IPS-20b (cell line): ENCODE results near the gene PAGE2B.
"Not testable (repeated sequence)": the region's sequence is repeated elsewhere in the genome, so short reads cannot be mapped to it uniquely, and the experiment has no call there.

ENCODE experiments used
- H3K27ac ChIP-seq: one replicate; pipeline ENCODE4 v1.5.1; 2013; ENCODE audit warnings: low read length
- H3K27me3 ChIP-seq: 2 replicates; pipeline ENCODE4 v1.6.1; 2013; ENCODE audit warnings: mild to moderate bottlenecking, low read length, inconsistent platforms; ENCODE audit not compliant: insufficient read depth
- H3K36me3 ChIP-seq: 2 replicates; pipeline ENCODE4 v1.6.1; 2013; ENCODE audit warnings: low read depth, mild to moderate bottlenecking, inconsistent platforms, low read length, moderate library complexity; ENCODE audit not compliant: insufficient read depth
- H3K4me1 ChIP-seq: 2 replicates; pipeline ENCODE4 v1.6.1; 2013; ENCODE audit warnings: mild to moderate bottlenecking, control low read depth, inconsistent platforms, low read length, moderate library complexity; ENCODE audit not compliant: insufficient read depth
- H3K4me3 ChIP-seq: 2 replicates; pipeline ENCODE4 v1.5.1; 2013; ENCODE audit warnings: mild to moderate bottlenecking, low read length, inconsistent platforms
- H3K9ac ChIP-seq: 2 replicates; pipeline ENCODE4 v1.6.1; 2013; ENCODE audit warnings: low read depth, mild to moderate bottlenecking, inconsistent platforms, low read length, moderate library complexity
- H3K9me3 ChIP-seq: 2 replicates; pipeline ENCODE4 v1.6.1; 2013; ENCODE audit warnings: mild to moderate bottlenecking, low read depth, low read length, inconsistent platforms; ENCODE audit not compliant: insufficient read depth

PAGE2B gene

DNA sequence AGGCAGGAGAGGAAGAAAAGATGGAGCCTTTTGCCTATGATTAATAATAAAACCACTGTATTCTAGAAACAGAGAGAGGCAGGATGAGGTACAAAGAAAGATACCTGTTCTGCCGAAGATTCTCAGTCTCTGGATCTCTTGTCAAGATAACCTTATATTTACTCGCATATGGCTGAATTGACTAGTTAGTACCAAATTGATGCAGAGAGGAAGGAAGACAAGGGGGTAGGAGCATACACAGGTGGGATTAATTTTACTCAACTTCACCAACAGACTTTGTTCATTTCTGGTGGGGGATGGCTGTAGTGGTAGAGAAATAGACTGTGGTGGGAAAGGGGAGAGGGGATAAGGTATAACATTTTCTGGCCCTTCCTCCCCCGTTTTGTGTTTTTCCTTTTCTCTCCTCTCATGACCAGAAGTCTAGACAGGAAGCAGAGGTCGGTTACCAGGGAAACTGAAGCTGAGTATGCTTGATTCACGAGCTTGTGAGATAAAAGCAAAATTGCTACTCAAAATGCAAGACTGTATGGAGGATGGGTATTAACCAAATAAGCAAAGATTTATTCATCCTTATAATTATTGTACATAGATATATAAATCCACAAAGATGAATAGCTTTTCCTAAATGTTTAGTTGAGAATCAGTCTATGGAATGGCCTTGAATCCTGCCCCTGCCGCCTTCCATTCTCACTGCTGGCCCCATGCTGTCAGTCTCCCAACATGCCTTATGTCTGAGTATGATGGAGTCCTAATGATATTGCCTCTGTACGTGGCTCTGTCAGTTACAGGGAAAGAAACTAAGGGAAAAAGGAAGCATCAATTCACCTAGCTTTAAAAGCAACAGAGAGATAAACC, 17.8 kb upstream of the PAGE2B start:
- no peaks in the 10 kb centered on the region for H3K36me3 ChIP-seq
- H3K9me3 ChIP-seq: no peaks in the 10 kb centered on the region; the same call in 1 of the 2 replicates
- no peaks in the 10 kb centered on the region for H3K27me3 ChIP-seq
- H3K9ac ChIP-seq: no peak overlapping the region
- H3K4me1 ChIP-seq: no peaks in the 10 kb centered on the region
- H3K4me3 ChIP-seq: no peak overlapping the region
- no peak overlapping the region for H3K27ac ChIP-seq

- Histone ChIP-seq H3K27ac (no peak overlapping the region), H3K9ac (no peak overlapping the region), H3K27me3 (no peaks in the 10 kb centered on the region), H3K36me3 (no peaks in the 10 kb centered on the region), H3K9me3 (no peaks in the 10 kb centered on the region; the same call in 1 of the 2 replicates), H3K4me3 (no peak overlapping the region), H3K4me1 (no peaks in the 10 kb centered on the region)
Observed at GRCh38 chrX:55057675-55058249, 17.1 kb upstream of the PAGE2B start.

DNA sequence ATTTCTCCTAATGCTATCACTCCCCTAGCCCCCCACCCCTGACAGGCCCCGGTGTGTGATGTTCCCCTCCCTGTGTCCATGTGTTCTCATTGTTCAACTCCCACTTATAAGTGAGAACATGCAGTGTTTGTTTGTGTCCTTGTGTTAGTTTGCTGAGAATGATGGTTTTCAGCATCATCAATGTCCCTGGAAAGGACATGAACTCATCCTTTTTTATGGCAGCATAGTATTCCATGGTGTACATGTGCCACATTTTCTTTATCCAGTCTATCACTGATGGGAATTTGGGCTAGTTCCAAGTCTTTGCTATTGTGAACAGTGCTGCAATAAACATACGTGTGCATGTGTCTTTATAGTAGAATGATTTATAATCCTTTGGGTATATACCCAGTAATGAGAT, 7.7 kb upstream of the PAGE2B start:
- not testable (repeated sequence) for H3K27me3 ChIP-seq

GRCh38 chrX:55072286-55072685, 2.5 kb upstream of the PAGE2B start:
- Histone ChIP-seq H3K4me1 (no peaks in the 10 kb centered on the region), H3K27ac (no peak overlapping the region), H3K4me3 (no peak overlapping the region), H3K9me3 (no peaks in the 10 kb centered on the region), H3K36me3 (no peaks in the 10 kb centered on the region), H3K9ac (no peak overlapping the region), H3K27me3 (no peaks in the 10 kb centered on the region)

More for the DNA sequence above, 7.7 kb upstream of the PAGE2B start:
- H3K36me3 ChIP-seq, H3K27ac ChIP-seq, H3K4me1 ChIP-seq, H3K9ac ChIP-seq, H3K4me3 ChIP-seq, H3K9me3 ChIP-seq: not testable (repeated sequence)

- Histone ChIP-seq H3K9me3 (no peaks in the 10 kb centered on the region), H3K4me1 (no peaks in the 10 kb centered on the region), H3K27me3 (no peaks in the 10 kb centered on the region), H3K36me3 (no peaks in the 10 kb centered on the region), H3K4me3 (no peak within 1 kb of the TSS), H3K9ac (no peak within 1 kb of the TSS), H3K27ac (no peak within 1 kb of the TSS)
Observed at GRCh38 chrX:55088795-55089489, 14.1 kb downstream of the PAGE2B start, which contains the start of gene PAGE2. Gene PAGE2, plus strand, starts transcription at chrX:55089018. Its CDS starts 1,003 bp downstream, at chrX:55090021.

GRCh38 chrX:55098691-55099090, 23.9 kb downstream of the PAGE2B start:
- no peak overlapping the region for H3K27ac ChIP-seq
- no peak overlapping the region for H3K4me3 ChIP-seq
- no peaks in the 10 kb centered on the region for H3K9me3 ChIP-seq
- no peaks in the 10 kb centered on the region for H3K27me3 ChIP-seq
- H3K4me1 ChIP-seq: no peaks in the 10 kb centered on the region
- H3K36me3 ChIP-seq: no peaks in the 10 kb centered on the region
- H3K9ac ChIP-seq: no peak overlapping the region

DNA sequence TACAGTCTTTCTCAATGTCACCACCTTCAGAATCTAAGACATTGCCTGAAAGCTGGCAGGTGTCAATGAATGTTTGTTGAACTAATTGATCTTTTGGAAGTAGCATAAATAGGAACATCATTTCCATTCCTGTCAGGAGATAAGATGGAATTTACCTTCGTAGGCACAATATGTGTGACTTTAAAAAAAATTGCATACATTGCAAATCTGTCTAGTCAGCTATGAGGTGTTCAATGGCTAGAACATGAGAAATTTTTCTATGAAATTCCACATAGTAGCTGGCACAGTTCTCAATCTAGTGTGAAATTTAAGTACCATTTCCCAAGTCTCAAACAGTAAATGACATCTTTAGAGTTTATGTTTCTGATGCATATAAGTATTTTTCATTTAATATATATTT, 24.3 kb downstream of the PAGE2B start:
- Histone ChIP-seq H3K9me3 (no peaks in the 10 kb centered on the region), H3K4me1 (no peaks in the 10 kb centered on the region), H3K9ac (no peak overlapping the region), H3K36me3 (no peaks in the 10 kb centered on the region), H3K27ac (no peak overlapping the region), H3K4me3 (no peak overlapping the region), H3K27me3 (no peaks in the 10 kb centered on the region)

DNA sequence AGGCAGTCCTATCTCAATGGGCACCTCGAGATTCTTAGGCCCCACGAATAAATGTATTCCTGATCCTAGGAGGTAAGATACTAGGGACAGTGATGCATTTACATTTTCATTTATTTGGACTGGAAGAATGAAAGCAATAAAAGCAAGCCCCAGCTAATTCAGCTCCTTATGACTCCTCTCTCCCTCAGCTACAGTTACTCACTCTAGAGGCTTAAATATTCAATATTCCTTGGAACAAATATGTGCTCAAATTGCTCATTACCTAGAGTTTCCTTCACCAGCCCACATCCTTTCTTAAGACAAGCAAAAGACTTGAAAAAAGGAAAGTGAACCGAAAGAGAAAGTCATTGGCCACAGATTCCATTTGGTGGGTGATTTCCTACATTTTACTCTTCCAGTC, 27.9 kb downstream of the PAGE2B start:
- H3K9me3 ChIP-seq: no peaks in the 10 kb centered on the region
- H3K27me3 ChIP-seq: no peaks in the 10 kb centered on the region
- H3K36me3 ChIP-seq: no peaks in the 10 kb centered on the region
- no peak overlapping the region for H3K4me3 ChIP-seq
- H3K4me1 ChIP-seq: no peaks in the 10 kb centered on the region
- no peak overlapping the region for H3K27ac ChIP-seq
- no peak overlapping the region for H3K9ac ChIP-seq

- Histone ChIP-seq H3K4me3 (no peak overlapping the region), H3K27ac (no peak overlapping the region), H3K9me3 (no peaks in the 10 kb centered on the region), H3K4me1 (no peaks in the 10 kb centered on the region), H3K27me3 (no peaks in the 10 kb centered on the region), H3K36me3 (no peaks in the 10 kb centered on the region), H3K9ac (no peak overlapping the region)
Observed at GRCh38 chrX:55107262-55107661, 32.4 kb downstream of the PAGE2B start.

- Histone ChIP-seq H3K4me3 (no peak overlapping the region), H3K27ac (no peak overlapping the region), H3K9ac (no peak overlapping the region), H3K9me3 (no peaks in the 10 kb centered on the region), H3K36me3 (no peaks in the 10 kb centered on the region), H3K27me3 (no peaks in the 10 kb centered on the region), H3K4me1 (no peaks in the 10 kb centered on the region)
Observed at GRCh38 chrX:55107911-55108310, 33.1 kb downstream of the PAGE2B start.

- H3K4me3 ChIP-seq: no peak overlapping the region
- no peaks in the 10 kb centered on the region for H3K4me1 ChIP-seq
- no peaks in the 10 kb centered on the region for H3K36me3 ChIP-seq
- no peaks in the 10 kb centered on the region for H3K27me3 ChIP-seq
- no peak overlapping the region for H3K27ac ChIP-seq
- no peaks in the 10 kb centered on the region for H3K9me3 ChIP-seq
- H3K9ac ChIP-seq: no peak overlapping the region
Observed at GRCh38 chrX:55109306-55109705, 34.5 kb downstream of the PAGE2B start.
